Colon (tissue), 2 donors: ENCODE data around the gene STRN.
"Not testable (repeated sequence)": the region's sequence is repeated elsewhere in the genome, so short reads cannot be mapped to it uniquely, and the experiment has no call there.

Experiments
- FAIRE-seq: peaks from 2 replicates; lab custom pipeline; 2012; peaks lifted over from hg19 to GRCh38; lab: Jason Lieb, UNC
- donor health status: control.
- donor health status: control.

STRN gene

GRCh38 chr2:36906277-36906676 lies 60.1 kb downstream of the STRN start:
- no peak for FAIRE-seq

GRCh38 chr2:36904636-36905035 lies 61.7 kb downstream of the STRN start:
- no peak for FAIRE-seq

- no peak for FAIRE-seq
Measured at GRCh38 chr2:36902385-36903120, 63.8 kb downstream of the STRN start.

- no peak for FAIRE-seq
Measured at GRCh38 chr2:36892805-36893204, 73.5 kb downstream of the STRN start.

- FAIRE-seq = no peak
Measured at GRCh38 chr2:36889795-36890194, 76.5 kb downstream of the STRN start.

GRCh38 chr2:36887095-36887494 lies 79.2 kb downstream of the STRN start:
- not testable (repeated sequence) for FAIRE-seq

GRCh38 chr2:36886664-36887063 lies 79.7 kb downstream of the STRN start:
- no peak for FAIRE-seq

GRCh38 chr2:36885605-36886004 lies 80.7 kb downstream of the STRN start:
- FAIRE-seq = no peak

- no peak for FAIRE-seq
Measured at GRCh38 chr2:36882532-36882931, 83.8 kb downstream of the STRN start.

- FAIRE-seq = peak; percentile 14
Measured at GRCh38 chr2:36881816-36882215, 84.5 kb downstream of the STRN start.

GRCh38 chr2:36878429-36878828 lies 87.9 kb downstream of the STRN start:
- no peak for FAIRE-seq

- FAIRE-seq = no peak
Measured at GRCh38 chr2:36871068-36871707, 95.1 kb downstream of the STRN start.

GRCh38 chr2:36869606-36870005 lies 96.7 kb downstream of the STRN start:
- FAIRE-seq = peak; percentile 41

- FAIRE-seq = no peak
Measured at GRCh38 chr2:36861896-36862295, 104.4 kb downstream of the STRN start.

- no peak for FAIRE-seq
Measured at GRCh38 chr2:36859366-36859792, 107.0 kb downstream of the STRN start.

GRCh38 chr2:36858551-36859365 lies 107.6 kb downstream of the STRN start:
- no peak for FAIRE-seq

GRCh38 chr2:36857713-36858112 lies 108.6 kb downstream of the STRN start:
- no peak for FAIRE-seq

- no peak for FAIRE-seq
Measured at GRCh38 chr2:36855429-36855828, 110.9 kb downstream of the STRN start.

GRCh38 chr2:36854241-36854640 lies 112.1 kb downstream of the STRN start:
- FAIRE-seq = no peak

GRCh38 chr2:36849265-36849664 lies 117.1 kb downstream of the STRN start:
- no peak for FAIRE-seq

GRCh38 chr2:36843838-36844237 lies 122.5 kb downstream of the STRN start:
- no peak for FAIRE-seq

GRCh38 chr2:36839976-36840617 lies 126.2 kb downstream of the STRN start:
- FAIRE-seq = no peak
